Ascending aorta (tissue), 2 donors: ENCODE measurements around the gene RHBDL1. TPM values are rescaled to one million over a fixed set of nuclear protein-coding genes. Genes with fewer than 3 reads are reported as not detected.

ENCODE experiments used
- DNase-seq, 2 donors: peaks; one replicate each; pipeline ENCODE4 v3.0.0-alpha.2; 2019; ENCODE audit warnings: low spot score in 2 of 2
- H3K27ac ChIP-seq, 2 donors: fragments of 200-600 bp; sonication (generic); one replicate each; pipeline ENCODE4 v1.5.1; 2016 to 2017; ENCODE audit warnings: mild to moderate bottlenecking in 1 of 2
- H3K27me3 ChIP-seq: fragments of 200-600 bp; sonication (generic); one replicate; pipeline ENCODE4 v1.5.1; 2017
- H3K36me3 ChIP-seq, 2 donors: fragments of 200-600 bp; sonication (generic); one replicate each; pipeline ENCODE4 v1.5.1; 2016
- H3K4me1 ChIP-seq, 2 donors: fragments of 200-600 bp; sonication (generic); one replicate each; pipeline ENCODE4 v1.5.1; 2016 to 2017; ENCODE audit warnings: mild to moderate bottlenecking in 1 of 2
- H3K4me3 ChIP-seq, 2 donors: fragments of 200-600 bp; sonication (generic); one replicate each; pipeline ENCODE4 v1.5.1; 2016 to 2017; ENCODE audit warnings: mild to moderate bottlenecking in 1 of 2
- H3K9me3 ChIP-seq, 2 donors: fragments of 200-600 bp; sonication (generic); one replicate each; pipeline ENCODE4 v1.5.1; 2016
- intact Hi-C: fragments of 100-400 bp; cut with DNase I; formaldehyde crosslinking; loops from one replicate; pipeline ENCODE4 v1.15.1; 2023
- total RNA-seq: library from RNA; depleted of rRNA; stranded (reverse); fragments of >200 nt; gene quantifications from one replicate; pipeline ENCODE4 v1.1.0, GENCODE V29; 2016
- TF ChIP-seq, protein P1 (sequence below), 3 experiments: fragments of 200-600 bp in 2 of 3; fragments of 450-650 bp in 1 of 3; sonication (generic) in 2 of 3; IDR thresholded peaks; one replicate each; pipeline ENCODE4 v1.5.1; 2016 to 2019; ENCODE audit warnings: antibody characterized with exemption in 3 of 3, mild to moderate bottlenecking in 1 of 3, moderate library complexity in 1 of 3

RHBDL1 gene
- total RNA-seq, 1 donor from 2014 or later: 1.1 TPM

DNA sequence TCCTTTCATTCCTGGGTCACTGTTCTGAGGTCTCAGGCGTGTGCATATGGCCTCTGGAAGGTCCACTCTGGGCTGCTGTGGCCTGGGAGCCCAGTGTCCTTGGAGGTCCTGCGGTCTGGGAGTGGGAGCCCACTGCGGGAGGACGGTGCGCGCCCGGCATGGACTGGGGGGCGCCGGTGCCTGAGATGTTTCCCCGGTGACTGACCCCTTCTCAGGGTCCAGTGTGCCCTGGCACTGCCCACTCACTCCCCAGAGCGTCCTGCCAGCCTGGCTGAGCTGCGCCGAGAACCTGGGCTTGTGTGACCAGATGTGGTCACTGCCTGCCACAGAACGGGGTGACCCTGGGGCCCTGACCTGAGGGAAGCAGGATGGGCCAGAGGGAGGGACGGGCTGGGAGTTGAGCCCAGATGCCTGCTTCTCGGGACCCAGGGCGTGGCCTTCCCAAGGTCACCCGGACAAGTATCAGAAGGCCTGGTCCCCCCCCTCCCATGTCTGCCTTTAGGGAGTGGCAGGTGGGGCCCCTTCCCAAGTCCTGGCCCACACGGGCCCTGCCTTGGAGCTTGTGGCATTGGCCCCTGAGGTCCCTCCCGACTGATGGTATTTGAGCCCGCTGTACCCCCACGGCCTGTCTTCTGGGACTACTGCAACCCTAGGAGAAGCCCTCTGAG is 1.1 kb upstream of the RHBDL1 start:
- H3K9me3 ChIP-seq: no peaks in the 10 kb centered on the region
- intact Hi-C loops: no loop called here
- peaks cover 0 to 7% of the 10 kb centered on the region in 2 donors for H3K4me1 ChIP-seq
- H3K27me3 ChIP-seq: no peaks in the 10 kb centered on the region
- no peak for DNase-seq
- no peak overlapping the region for H3K27ac ChIP-seq
- TF ChIP-seq, protein P1, sequence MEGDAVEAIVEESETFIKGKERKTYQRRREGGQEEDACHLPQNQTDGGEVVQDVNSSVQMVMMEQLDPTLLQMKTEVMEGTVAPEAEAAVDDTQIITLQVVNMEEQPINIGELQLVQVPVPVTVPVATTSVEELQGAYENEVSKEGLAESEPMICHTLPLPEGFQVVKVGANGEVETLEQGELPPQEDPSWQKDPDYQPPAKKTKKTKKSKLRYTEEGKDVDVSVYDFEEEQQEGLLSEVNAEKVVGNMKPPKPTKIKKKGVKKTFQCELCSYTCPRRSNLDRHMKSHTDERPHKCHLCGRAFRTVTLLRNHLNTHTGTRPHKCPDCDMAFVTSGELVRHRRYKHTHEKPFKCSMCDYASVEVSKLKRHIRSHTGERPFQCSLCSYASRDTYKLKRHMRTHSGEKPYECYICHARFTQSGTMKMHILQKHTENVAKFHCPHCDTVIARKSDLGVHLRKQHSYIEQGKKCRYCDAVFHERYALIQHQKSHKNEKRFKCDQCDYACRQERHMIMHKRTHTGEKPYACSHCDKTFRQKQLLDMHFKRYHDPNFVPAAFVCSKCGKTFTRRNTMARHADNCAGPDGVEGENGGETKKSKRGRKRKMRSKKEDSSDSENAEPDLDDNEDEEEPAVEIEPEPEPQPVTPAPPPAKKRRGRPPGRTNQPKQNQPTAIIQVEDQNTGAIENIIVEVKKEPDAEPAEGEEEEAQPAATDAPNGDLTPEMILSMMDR (IDR thresholded peaks at IDR 0.05): no peak
- H3K4me3 ChIP-seq: no peak overlapping the region
- peaks cover 44 to 45% of the 10 kb centered on the region in 2 donors for H3K36me3 ChIP-seq

- DNase-seq: no peak
- Histone ChIP-seq H3K9me3 (no peaks in the 10 kb centered on the region), H3K4me1 (peaks cover 6 to 11% of the 10 kb centered on the region in 2 donors), H3K27ac (no peak overlapping the region), H3K4me3 (peak overlapping the region; percentile 48 to 56), H3K27me3 (no peaks in the 10 kb centered on the region), H3K36me3 (peaks cover 28% of the 10 kb centered on the region in 2 donors)
- intact Hi-C loops: no loop called here
- TF ChIP-seq, protein P1 (IDR thresholded peaks at IDR 0.05): no peak
Measured at GRCh38 chr16:675884-676564, 553 bp downstream of the RHBDL1 start.

- no peaks in the 10 kb centered on the region for H3K27me3 ChIP-seq
- TF ChIP-seq, protein P1 (IDR thresholded peaks at IDR 0.05): no peak
- intact Hi-C loops: no loop called here
- no peak for DNase-seq
- no peak overlapping the region for H3K4me3 ChIP-seq
- no peaks in the 10 kb centered on the region for H3K9me3 ChIP-seq
- H3K4me1 ChIP-seq: peaks cover 11 to 16% of the 10 kb centered on the region in 2 donors
- peaks cover 23 to 25% of the 10 kb centered on the region in 2 donors for H3K36me3 ChIP-seq
- no peak overlapping the region for H3K27ac ChIP-seq
Measured at GRCh38 chr16:676565-676902, 1.1 kb downstream of the RHBDL1 start.

DNA sequence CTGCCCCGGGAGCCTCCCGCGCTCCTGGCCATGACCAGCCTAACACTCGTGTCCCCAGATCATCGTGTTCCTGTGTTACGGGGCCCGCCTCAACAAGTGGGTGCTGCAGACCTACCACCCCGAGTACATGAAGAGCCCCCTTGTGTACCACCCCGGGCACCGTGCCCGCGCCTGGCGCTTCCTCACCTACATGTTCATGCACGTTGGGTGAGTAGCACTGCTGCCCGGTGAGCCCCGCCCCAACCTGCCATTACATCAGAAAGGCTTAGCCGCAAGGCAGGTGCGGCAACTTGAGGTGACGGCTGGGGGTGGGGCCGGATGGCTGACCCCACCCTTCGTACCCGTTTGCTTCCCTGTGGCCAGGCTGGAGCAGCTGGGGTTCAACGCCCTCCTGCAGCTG is 1.4 kb downstream of the RHBDL1 start:
- intact Hi-C loops: no loop called here
- Histone ChIP-seq H3K4me3 (no peak overlapping the region), H3K4me1 (peaks cover 14 to 20% of the 10 kb centered on the region in 2 donors)

DNA sequence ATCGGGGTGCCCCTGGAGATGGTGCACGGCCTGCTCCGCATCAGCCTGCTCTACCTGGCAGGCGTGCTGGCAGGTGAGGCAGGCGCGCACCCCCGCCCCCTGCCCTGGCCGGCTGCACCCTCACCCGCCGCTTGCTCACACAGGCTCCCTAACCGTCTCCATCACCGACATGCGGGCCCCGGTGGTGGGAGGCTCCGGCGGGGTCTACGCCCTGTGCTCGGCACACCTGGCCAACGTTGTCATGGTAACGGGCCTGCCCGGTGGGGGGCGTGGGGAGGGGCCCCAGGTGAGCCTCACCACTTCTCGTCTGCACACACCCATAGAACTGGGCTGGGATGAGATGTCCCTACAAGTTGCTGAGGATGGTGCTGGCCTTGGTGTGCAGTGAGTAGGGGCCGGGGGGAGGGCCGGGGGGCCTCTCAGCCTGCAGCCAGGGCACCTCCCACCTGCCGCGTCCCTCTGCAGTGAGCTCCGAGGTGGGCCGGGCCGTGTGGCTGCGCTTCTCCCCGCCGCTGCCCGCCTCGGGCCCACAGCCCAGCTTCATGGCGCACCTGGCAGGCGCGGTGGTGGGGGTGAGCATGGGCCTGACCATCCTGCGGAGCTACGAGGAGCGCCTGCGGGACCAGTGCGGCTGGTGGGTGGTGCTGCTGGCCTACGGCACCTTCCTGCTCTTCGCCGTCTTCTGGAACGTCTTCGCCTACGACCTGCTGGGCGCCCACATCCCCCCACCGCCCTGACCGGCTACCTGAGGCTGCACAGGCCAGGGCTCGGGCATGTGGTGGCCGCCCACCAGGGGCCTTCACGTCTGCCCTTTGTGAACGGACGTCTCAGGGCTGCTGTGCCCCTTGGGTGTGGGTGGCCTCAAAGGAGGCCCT is 2.1 kb downstream of the RHBDL1 start:
- H3K27me3 ChIP-seq: no peaks in the 10 kb centered on the region
- H3K27ac ChIP-seq: no peak overlapping the region
- intact Hi-C loops: no loop called here
- TF ChIP-seq, protein P1 (IDR thresholded peaks at IDR 0.05): no peak
- peaks cover 14 to 25% of the 10 kb centered on the region in 2 donors for H3K4me1 ChIP-seq
- no peak for DNase-seq
- no peaks in the 10 kb centered on the region for H3K9me3 ChIP-seq
- H3K4me3 ChIP-seq: no peak overlapping the region
- H3K36me3 ChIP-seq: peaks cover 23 to 25% of the 10 kb centered on the region in 2 donors

More for the DNA sequence above, 1.4 kb downstream of the RHBDL1 start:
- Histone ChIP-seq H3K27me3 (no peaks in the 10 kb centered on the region), H3K27ac (no peak overlapping the region), H3K36me3 (peaks cover 23 to 25% of the 10 kb centered on the region in 2 donors), H3K9me3 (no peaks in the 10 kb centered on the region)
- DNase-seq: no peak
- TF ChIP-seq, protein P1 (IDR thresholded peaks at IDR 0.05): no peak
